HG03432 (cell line): ENCODE data around the gene ANKLE2.
A peak's percentile ranks its signal among the peaks of the same experiment; 100 is the strongest.
"Not testable (repeated sequence)": the region's sequence is repeated elsewhere in the genome, so short reads cannot be mapped to it uniquely, and the experiment has no call there.

Experiments
- ATAC-seq: cut with Tn5 transposase; IDR thresholded peaks from one replicate; pipeline ENCODE4 v1.9.1; 2021; ENCODE audit warnings: mild to moderate bottlenecking, moderate library complexity; ENCODE audit not compliant: unreplicated experiment

ANKLE2 gene

GRCh38 chr12:132694888-132695287 lies 66.7 kb downstream of the ANKLE2 start:
- not testable (repeated sequence) for ATAC-seq

DNA sequence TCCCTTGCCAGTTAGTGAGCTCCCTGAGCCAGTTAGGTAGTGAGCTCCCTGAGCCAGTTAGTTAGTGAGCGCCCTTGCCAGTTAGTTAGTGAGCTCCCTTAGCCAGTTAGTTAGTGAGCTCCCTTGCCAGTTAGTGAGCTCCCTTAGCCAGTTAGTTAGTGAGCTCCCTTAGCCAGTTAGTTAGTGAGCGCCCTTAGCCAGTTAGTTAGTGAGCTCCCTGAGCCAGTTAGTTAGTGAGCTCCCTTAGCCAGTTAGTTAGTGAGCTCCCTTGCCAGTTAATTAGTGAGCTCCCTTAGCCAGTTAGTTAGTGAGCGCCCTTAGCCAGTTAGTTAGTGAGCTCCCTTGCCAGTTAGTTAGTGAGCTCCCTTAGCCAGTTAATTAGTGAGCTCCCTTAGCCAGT lies 69.6 kb downstream of the ANKLE2 start:
- not testable (repeated sequence) for ATAC-seq

GRCh38 chr12:132690112-132690511 lies 71.5 kb downstream of the ANKLE2 start:
- no peak for ATAC-seq

GRCh38 chr12:132689227-132689626 lies 72.4 kb downstream of the ANKLE2 start:
- no peak for ATAC-seq

DNA sequence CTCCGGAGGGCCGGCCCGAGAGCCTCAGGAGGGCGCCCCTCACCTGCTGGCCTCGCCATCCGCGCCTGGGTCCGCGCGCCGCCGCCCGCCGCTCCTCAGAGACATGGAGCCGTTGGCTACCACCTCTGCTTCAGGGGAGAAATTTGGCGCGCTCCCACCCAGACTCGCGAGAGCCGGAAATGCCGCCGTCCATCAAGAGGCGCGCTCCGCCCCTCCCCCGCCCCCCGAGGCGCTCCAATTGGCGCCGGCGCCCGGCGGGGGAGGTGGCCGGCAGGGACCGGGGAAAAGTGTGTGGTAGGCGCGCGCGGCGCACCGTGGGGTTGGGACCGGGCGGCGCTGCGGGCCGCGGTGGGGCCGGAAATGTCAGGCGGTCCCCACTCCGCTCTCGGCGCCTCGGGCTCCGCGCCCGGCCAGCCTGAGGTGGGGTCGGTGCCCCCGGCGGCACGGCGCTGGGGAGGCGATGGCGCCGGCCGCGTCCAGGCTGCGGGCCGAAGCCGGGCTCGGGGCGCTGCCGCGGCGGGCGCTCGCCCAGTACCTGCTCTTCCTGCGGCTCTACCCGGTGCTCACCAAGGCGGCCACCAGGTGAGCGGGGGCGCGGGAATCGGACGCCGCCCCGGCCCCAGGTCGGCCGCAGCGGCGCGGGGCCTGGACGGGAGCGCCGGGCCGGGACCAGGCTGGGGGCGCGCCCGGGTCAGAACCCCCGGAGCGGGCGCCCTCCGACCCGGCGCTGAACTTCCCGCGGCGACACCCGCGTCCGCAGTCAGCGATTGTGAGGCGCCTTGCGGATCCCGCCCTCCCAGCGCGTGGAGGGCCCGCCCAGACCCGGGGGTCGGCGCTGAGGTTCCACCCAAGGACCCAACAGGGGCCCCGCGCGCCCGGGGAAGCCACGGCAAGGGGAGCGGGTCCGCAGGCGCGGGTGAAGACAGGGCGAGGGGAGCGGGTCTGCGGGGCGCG lies 74.1 kb downstream of the ANKLE2 start, which contains the start of the genes POLE and PXMP2:
TSS of gene POLE (minus strand) at position 132 of the 954 bp plus-strand sequence. CDS start at position 105, 27 bp downstream.
TSS of gene PXMP2 (plus strand) at position 377 of the 954 bp plus-strand sequence. CDS start at position 461, 84 bp downstream.
- peak; percentile 93 for ATAC-seq

- ATAC-seq, result peak; percentile 13
Measured at GRCh38 chr12:132686825-132687210, 74.8 kb downstream of the ANKLE2 start.

GRCh38 chr12:132685400-132685799 lies 76.2 kb downstream of the ANKLE2 start:
- ATAC-seq, result no peak

DNA sequence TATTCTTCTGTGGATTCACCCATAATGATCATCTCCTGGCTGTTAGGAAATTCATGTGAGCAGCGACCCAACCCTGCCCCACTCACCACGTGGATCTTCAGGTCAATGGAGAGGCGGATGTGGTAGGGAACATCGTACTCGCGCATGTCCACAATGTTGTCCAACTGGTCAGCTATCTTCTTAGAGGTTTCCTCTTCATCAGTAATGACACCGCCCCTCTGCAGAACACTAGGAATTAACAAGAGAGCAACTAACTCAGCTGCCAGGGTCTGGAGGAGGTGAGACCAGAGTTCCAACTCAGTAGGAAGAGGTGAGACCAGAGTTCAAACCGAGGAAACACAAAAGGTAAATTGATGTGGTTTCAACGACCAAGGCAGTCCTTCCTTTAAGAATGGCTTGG lies 84.1 kb downstream of the ANKLE2 start:
- ATAC-seq, result no peak

- no peak for ATAC-seq
Measured at GRCh38 chr12:132675757-132676432, 85.7 kb downstream of the ANKLE2 start.
